GM18498 (cell line): ENCODE data around the gene ASTN2.

ENCODE experiments used
- ATAC-seq: cut with Tn5 transposase; IDR thresholded peaks from one replicate; pipeline ENCODE4 v1.9.1; 2021; ENCODE audit warnings: mild to moderate bottlenecking, moderate library complexity; ENCODE audit not compliant: unreplicated experiment

ASTN2 gene

DNA sequence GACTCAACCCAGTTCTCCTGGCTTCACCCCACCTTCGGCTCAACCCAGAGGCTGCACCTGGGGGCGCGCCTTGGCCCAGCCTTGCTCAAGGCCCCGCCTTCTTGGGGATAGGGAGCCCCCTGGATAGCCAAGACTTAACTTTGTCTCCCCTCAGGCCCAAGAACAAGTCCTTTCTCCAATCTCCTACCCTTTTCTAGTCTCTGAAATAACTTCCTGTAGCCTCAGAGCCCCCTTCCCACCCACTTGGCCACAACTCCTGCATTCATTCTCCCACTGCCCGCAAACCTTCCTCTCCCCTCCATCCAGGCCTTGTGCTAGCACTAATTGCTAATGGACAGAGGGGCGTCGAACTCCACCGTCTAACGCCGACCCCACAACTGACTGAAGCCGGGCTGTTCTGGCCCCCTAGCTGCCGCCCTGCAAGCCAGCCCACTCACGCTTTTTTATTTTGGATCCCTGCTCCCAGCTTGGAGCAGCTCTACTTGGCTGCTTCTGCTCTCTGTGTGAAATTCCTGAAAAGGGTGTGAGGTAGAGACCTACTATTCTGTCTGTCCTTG is 579 bp upstream of the ASTN2 start:
- no peak for ATAC-seq

DNA sequence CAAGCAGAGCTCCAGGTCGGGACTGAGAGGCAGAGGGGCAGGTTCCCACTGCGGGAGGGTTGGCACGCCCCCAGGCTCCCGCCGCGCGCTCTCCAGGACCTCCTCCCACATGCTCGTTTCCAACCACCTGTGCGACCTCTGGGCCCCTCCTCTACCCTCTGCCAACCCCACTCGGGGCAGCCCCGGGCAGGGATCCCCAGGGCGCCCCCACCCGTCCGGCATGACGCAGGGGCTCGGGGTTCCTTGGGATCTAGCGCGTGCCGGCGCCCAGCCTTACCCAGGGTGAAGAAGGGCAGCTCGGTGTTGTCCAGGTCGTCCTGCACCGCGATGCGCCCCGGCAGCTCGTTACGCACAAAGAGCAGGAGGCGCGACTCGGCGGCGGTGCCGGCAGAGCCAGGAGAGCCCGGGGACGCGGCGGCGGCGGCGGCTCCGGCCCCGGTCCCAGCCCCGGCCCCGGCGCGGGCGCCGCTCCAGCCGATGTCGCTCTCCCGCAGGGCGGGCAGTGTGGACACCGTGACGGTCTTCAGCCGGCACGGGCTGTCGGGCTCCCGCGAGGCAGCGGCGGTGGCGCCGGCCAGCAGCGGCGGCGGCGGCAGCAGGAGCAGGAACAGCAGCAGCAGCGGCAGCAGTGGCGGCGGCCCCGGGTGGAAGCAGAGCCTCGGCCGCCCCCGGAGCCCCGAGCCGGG is 494 bp downstream of the ASTN2 start:
- no peak for ATAC-seq

DNA sequence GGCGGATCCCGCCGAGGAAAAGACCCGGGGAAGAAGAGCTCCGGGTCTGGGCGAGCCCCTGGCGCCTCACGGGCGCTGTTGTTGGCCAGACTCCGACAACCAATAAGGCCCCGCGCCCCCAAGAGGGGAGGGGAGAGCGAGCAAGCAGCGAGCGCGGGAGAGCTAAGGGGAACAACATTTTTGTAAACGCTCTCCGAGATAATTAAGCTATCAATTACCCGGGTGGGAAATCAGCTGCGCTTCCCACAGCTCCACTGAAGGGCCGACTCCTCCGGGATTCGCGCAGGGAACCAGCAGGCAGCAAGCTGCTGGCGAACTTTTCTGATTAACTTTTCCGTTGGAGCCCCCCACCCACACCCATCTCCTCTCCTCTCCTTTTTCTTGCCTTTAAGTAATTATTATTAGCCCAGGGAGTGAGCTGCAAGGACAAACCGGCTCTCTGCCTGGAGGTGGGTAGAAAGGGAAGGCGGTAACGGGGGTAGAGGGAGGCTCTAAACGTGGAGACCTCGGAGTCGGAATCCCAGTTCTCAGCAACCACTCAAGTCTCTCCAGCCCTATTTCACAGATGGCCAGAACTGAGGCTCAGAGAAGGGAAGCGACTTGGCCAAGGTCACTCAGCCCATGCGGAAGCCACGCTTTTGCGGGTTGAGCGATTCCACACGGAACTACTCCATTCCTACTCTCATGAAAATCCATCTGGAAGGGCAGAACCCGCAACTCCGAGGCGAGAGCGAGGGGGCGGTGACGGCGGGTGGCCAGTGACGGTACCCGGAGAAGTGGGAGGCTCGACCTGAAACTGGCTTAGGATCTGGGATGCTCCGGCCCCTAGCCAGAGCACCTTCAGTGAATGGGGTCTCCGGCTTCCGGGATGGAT is 1.3 kb downstream of the ASTN2 start:
- no peak for ATAC-seq

GRCh38 chr9:117412841-117413240 is 2.0 kb downstream of the ASTN2 start:
- ATAC-seq: no peak

DNA sequence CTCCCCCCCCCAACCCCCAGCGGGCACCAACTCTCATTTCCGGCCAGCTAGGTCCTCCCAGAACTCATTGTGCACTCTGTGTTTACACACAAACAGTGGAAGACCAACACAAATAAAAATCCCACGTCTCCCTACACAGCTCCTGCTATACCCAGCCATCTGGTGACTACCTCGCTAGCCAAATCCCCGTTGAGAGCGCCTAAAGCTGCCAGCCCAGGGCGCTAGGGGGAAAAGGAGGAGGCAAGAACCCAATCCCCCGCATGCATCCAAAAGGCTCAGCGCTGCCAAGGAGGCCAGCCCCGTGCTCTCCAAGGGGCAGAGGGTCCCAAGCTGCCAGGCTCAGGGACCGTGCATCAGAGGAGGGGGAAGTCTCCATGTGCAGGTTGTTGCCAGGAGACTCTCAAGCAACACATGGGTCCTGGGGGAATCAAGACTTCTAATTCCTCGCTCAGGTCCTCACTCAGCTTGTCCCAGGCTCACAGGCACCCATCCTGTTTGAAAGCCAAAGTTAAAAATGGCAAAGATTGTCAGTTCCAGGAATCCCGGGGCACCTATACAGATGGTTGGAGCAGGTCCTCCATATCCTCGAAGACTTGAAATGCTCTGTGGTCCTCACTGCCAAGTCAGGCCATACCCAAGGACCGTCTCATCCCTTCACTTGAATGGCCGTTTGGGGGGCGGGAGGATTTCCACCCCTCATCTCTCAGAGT is 2.7 kb downstream of the ASTN2 start:
- no peak for ATAC-seq

GRCh38 chr9:117411547-117411946 is 3.3 kb downstream of the ASTN2 start:
- peak; percentile 54 for ATAC-seq

GRCh38 chr9:117409321-117409720 is 5.5 kb downstream of the ASTN2 start:
- no peak for ATAC-seq

- ATAC-seq: no peak
Observed at GRCh38 chr9:117407436-117408022, 7.3 kb downstream of the ASTN2 start.

GRCh38 chr9:117405950-117406705 is 8.7 kb downstream of the ASTN2 start:
- no peak for ATAC-seq

GRCh38 chr9:117403848-117404247 is 11.0 kb downstream of the ASTN2 start:
- no peak for ATAC-seq

- ATAC-seq: no peak
Observed at GRCh38 chr9:117403403-117403811, 11.4 kb downstream of the ASTN2 start.

DNA sequence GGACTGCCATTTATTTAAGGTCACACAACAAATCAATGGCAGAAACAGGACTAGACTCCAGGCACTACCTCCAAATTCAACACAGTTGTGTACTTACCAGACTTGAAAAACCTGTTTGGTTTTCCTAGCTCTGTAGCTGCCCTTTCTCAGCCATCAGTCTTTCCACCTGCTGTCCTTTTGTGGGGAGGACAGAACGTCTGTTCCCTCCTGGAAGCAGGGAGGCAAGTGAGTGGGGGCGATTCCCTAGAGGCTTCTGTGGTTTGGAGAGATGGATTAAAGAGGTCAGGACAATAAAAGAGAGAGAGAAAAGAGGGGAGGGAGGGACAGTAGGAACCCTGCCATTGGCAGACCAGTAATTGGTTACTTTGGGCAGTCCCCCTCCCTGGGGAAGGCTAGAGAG is 14.7 kb downstream of the ASTN2 start:
- ATAC-seq: no peak

DNA sequence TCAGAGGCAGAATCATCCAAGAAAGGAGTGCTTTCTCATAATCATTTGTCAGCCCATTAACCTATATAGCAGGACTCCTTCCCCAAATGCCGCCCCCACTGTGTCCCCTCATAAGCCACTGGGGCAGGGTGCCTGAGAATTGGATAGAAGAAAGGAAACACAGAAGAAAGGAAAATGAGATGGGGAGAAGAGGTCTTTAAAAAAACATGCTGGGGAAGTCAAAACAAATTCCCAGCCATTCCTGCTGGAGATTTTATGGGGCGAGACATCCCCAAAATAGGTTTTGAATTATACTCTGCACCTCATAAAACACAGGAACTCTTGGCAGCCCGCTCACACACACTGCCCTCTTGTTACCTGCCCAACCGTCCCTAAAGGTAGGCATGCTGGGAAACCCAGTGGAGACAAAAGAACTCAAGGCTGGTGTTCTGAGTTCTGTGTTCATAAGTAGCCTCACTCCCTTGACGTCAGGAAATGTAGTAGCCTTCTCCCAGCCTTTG is 19.7 kb downstream of the ASTN2 start:
- ATAC-seq: no peak

GRCh38 chr9:117394655-117395054 is 20.2 kb downstream of the ASTN2 start:
- ATAC-seq: no peak

DNA sequence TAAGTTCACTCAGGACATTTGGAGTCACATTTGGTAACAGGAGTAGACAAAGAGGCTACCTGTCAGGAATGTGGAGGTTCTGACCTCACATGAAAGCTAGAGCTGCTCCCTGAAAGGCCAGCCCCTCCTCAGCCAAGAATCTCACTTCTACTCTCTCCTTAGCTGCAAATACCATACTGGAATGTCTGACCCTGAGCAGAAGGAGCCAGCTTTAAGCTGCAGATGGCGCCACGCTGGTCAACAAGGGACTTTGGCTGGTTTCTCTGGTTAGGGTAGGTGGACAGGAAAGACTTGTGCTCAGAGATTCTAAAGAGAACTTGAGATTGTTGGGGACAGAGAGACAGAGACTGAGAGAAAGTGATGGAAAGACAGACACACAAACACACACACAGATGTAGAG is 21.9 kb downstream of the ASTN2 start:
- no peak for ATAC-seq

GRCh38 chr9:117387422-117387821 is 27.4 kb downstream of the ASTN2 start:
- no peak for ATAC-seq

- no peak for ATAC-seq
Observed at GRCh38 chr9:117379341-117379740, 35.5 kb downstream of the ASTN2 start.

- no peak for ATAC-seq
Observed at GRCh38 chr9:117377046-117377445, 37.8 kb downstream of the ASTN2 start.

GRCh38 chr9:117375956-117376355 is 38.9 kb downstream of the ASTN2 start:
- ATAC-seq: no peak

DNA sequence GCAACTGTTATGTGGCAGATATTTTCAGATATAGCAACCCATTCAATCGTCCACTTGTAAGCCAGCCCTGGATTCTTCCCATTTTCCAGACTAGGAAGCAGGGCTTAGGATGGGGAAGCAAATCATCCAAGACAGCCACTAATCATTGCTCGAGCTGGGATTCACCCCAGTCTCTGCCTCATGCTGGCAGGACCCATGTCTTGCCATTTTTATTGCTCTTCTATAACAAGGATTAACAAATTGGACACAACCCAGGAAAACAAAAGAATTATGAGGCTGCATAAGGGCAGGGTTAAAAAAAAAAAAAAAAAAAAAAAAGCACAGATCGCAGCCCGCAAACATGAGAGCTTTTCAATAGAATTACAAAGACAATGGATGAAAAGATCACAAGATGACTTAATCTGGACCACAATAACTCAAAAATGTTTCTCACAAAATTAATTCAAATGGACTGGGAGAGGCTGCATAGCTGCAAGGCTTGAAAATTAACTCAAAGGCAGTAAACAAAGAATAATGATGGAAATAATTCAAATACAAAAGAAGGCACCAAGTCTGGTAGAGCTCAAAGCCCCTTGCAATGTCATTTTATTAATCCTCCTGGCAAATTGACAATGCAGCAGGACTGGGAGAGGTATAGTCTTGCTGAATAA is 40.7 kb downstream of the ASTN2 start:
- ATAC-seq: no peak
